HG02981 (cell line): ENCODE data around the gene CYB5D1.
A peak's percentile ranks its signal among the peaks of the same experiment; 100 is the strongest.

Source experiments
- ATAC-seq: cut with Tn5 transposase; IDR thresholded peaks from one replicate; pipeline ENCODE4 v1.9.1; 2021; ENCODE audit warnings: mild to moderate bottlenecking, moderate library complexity; ENCODE audit not compliant: unreplicated experiment

Gene CYB5D1

GRCh38 chr17:7843536-7844291 lies 14.1 kb upstream of the CYB5D1 start:
- ATAC-seq = peak; percentile 24

- peak; percentile 47 for ATAC-seq
Observed at GRCh38 chr17:7844292-7845154, 13.3 kb upstream of the CYB5D1 start.

- no peak for ATAC-seq
Observed at GRCh38 chr17:7845359-7846062, 12.3 kb upstream of the CYB5D1 start.

GRCh38 chr17:7846063-7846735 lies 11.6 kb upstream of the CYB5D1 start:
- ATAC-seq = no peak

- ATAC-seq = no peak
Observed at GRCh38 chr17:7846765-7847661, 10.8 kb upstream of the CYB5D1 start.

GRCh38 chr17:7848131-7848579 lies 9.6 kb upstream of the CYB5D1 start:
- no peak for ATAC-seq

GRCh38 chr17:7848739-7849129 lies 9.1 kb upstream of the CYB5D1 start:
- no peak for ATAC-seq

- ATAC-seq = no peak
Observed at GRCh38 chr17:7849130-7849750, 8.6 kb upstream of the CYB5D1 start.

- ATAC-seq = no peak
Observed at GRCh38 chr17:7849751-7850504, 7.9 kb upstream of the CYB5D1 start.

- no peak for ATAC-seq
Observed at GRCh38 chr17:7850701-7851437, 6.9 kb upstream of the CYB5D1 start.

- peak; percentile 58 for ATAC-seq
Observed at GRCh38 chr17:7851438-7852261, 6.2 kb upstream of the CYB5D1 start.

GRCh38 chr17:7852262-7852670 lies 5.5 kb upstream of the CYB5D1 start:
- ATAC-seq = no peak

- ATAC-seq = no peak
Observed at GRCh38 chr17:7852919-7853690, 4.7 kb upstream of the CYB5D1 start.

- ATAC-seq = no peak
Observed at GRCh38 chr17:7853691-7854038, 4.1 kb upstream of the CYB5D1 start.

- ATAC-seq = no peak
Observed at GRCh38 chr17:7854078-7854777, 3.6 kb upstream of the CYB5D1 start.
